H1 (cell line): ENCODE measurements around the gene TOMM7. TPM values are rescaled to one million over a fixed set of nuclear protein-coding genes. Genes with fewer than 3 reads are reported as not detected.

ENCODE experiments used
- ASH2L ChIP-seq: fragments of 200-600, 300-600 bp; sonication (generic); IDR thresholded peaks from one replicate; pipeline ENCODE4 v1.7.1; 2017; ENCODE audit warnings: low read length
- CBX5 ChIP-seq: fragments of 300-800, 300-1000 bp; sonication (generic); IDR thresholded peaks from 2 replicates; pipeline ENCODE4 v1.7.1; 2016; ENCODE audit warnings: antibody characterized with exemption, low read length, low read depth
- CHD2 ChIP-seq: IDR thresholded peaks from 2 replicates; pipeline ENCODE4 v1.6.1; 2012; ENCODE audit warnings: low read length, improper control_type of control experiment
- CREB1 ChIP-seq: IDR thresholded peaks from 2 replicates; pipeline ENCODE4 v1.6.1; 2012; ENCODE audit warnings: inconsistent platforms
- CTBP2 ChIP-seq: IDR thresholded peaks from 2 replicates; pipeline ENCODE4 v1.7.0; 2011; ENCODE audit warnings: borderline replicate concordance, mild to moderate bottlenecking, moderate library complexity, mixed read lengths, low read length; ENCODE audit not compliant: insufficient read depth, insufficient read length
- CTCF ChIP-seq, 3 experiments: IDR thresholded peaks; 1 replicate in 2 of 3; 2 replicates in 1 of 3; pipeline versions ENCODE4 v1.5.1 to v1.6.1; 2011; ENCODE audit warnings: low read length in 3 of 3, mild to moderate bottlenecking in 3 of 3, inconsistent platforms in 2 of 3, low read depth in 1 of 3, moderate library complexity in 1 of 3; ENCODE audit not compliant: insufficient read depth in 1 of 3; ENCODE audit errors: control extremely low read depth in 1 of 3
- EP300 ChIP-seq, 2 experiments: IDR thresholded peaks; 1 replicate in 1 of 2; 2 replicates in 1 of 2; pipeline ENCODE4 v1.6.1; 2011 to 2012; ENCODE audit warnings: low read depth in 2 of 2, low read length in 2 of 2, mild to moderate bottlenecking in 2 of 2, borderline replicate concordance in 1 of 2, inconsistent platforms in 1 of 2, moderate library complexity in 1 of 2
- EZH2 ChIP-seq: fragments of 200-600 bp; sonication (generic); IDR thresholded peaks from 2 replicates; pipeline ENCODE4 v1.7.1; 2012; ENCODE audit warnings: low read depth, mild to moderate bottlenecking, moderate library complexity, low read length, inconsistent platforms; ENCODE audit not compliant: severe bottlenecking
- JUN ChIP-seq: IDR thresholded peaks from 2 replicates; pipeline ENCODE4 v1.6.1; 2011; ENCODE audit warnings: low read depth, mild to moderate bottlenecking, improper control_type of control experiment, low read length
- JUND ChIP-seq: IDR thresholded peaks from 2 replicates; pipeline ENCODE4 v1.6.1; 2011; ENCODE audit warnings: mild to moderate bottlenecking, improper control_type of control experiment, low read length
- KDM1A ChIP-seq: fragments of 200-600, 300-600 bp; sonication (generic); IDR thresholded peaks from 2 replicates; pipeline ENCODE4 v1.7.1; 2016; ENCODE audit warnings: mild to moderate bottlenecking, low read length, borderline replicate concordance
- KDM5A ChIP-seq: fragments of 200-600 bp; IDR thresholded peaks from 2 replicates; pipeline ENCODE4 v1.7.1; 2012; ENCODE audit warnings: mild to moderate bottlenecking, low read length, inconsistent platforms, mixed read lengths
- MAFK ChIP-seq: IDR thresholded peaks from 2 replicates; pipeline ENCODE4 v1.6.1; 2012; ENCODE audit warnings: low read depth, mild to moderate bottlenecking, improper control_type of control experiment, low read length
- MAX ChIP-seq: IDR thresholded peaks from 2 replicates; pipeline ENCODE4 v1.6.1; 2012; ENCODE audit warnings: inconsistent platforms
- NANOG ChIP-seq: IDR thresholded peaks from 2 replicates; pipeline ENCODE4 v1.6.1; 2011; ENCODE audit warnings: low read length, low read depth, mild to moderate bottlenecking, inconsistent platforms; ENCODE audit not compliant: insufficient read depth, poor library complexity, severe bottlenecking
- RBBP5 ChIP-seq: IDR thresholded peaks from 2 replicates; pipeline ENCODE4 v1.7.1; 2012; ENCODE audit warnings: low read depth, mild to moderate bottlenecking, inconsistent platforms, low read length, moderate library complexity, borderline replicate concordance
- RFX5 ChIP-seq: IDR thresholded peaks from 2 replicates; pipeline ENCODE4 v1.6.1; 2011; ENCODE audit warnings: low read depth, low read length, improper control_type of control experiment, borderline replicate concordance
- SP1 ChIP-seq: IDR thresholded peaks from 2 replicates; pipeline ENCODE4 v1.6.1; 2011; ENCODE audit warnings: low read depth, low read length
- SP2 ChIP-seq: IDR thresholded peaks from 2 replicates; pipeline ENCODE4 v1.6.1; 2012; ENCODE audit warnings: mild to moderate bottlenecking, low read length, inconsistent platforms
- TAF7 ChIP-seq: optimal IDR thresholded peaks from 2 replicates; pipeline ENCODE3; 2011; ENCODE audit warnings: low read depth, mild to moderate bottlenecking, inconsistent platforms, low read length, moderate library complexity, borderline replicate concordance
- TCF12 ChIP-seq: IDR thresholded peaks from 2 replicates; pipeline ENCODE4 v1.6.1; 2011; ENCODE audit warnings: low read depth, mild to moderate bottlenecking, low read length
- ZNF274 ChIP-seq: IDR thresholded peaks from 2 replicates; pipeline ENCODE4 v1.7.0; 2012; ENCODE audit warnings: low read length, borderline replicate concordance; ENCODE audit errors: extremely low read depth
- polyA plus RNA-seq, 7 experiments: library from polyadenylated mRNA; depleted of rRNA in 3 of 7; stranded (reverse) in 5 of 7; unstranded in 2 of 7; fragments of >200 nt in 5 of 7; fragments of 200-250 nt in 2 of 7; gene quantifications; 1 replicate in 5 of 7; 2 replicates in 1 of 7; 4 replicates in 1 of 7; pipeline versions ENCODE4 v1.2.1 to v1.2.3, GENCODE V29; 2011 to 2013; ENCODE audit warnings: missing spikeins in 2 of 7, mixed read lengths in 2 of 7
- total RNA-seq: library from RNA; stranded (reverse); fragmentation: NEBNext Ultra II Directional; extraction: Animal tissue kit (Norgen Biotek cat#: 25700); gene quantifications from 2 replicates; pipeline ENCODE4 v1.2.1, GENCODE V29; 2021

The TOMM7 gene
- total and polyA plus RNA-seq, 2 of the 8 experiments (the other 6 are each of a cell fraction or from before 2014, with no cell fraction given): 389 to 508 TPM

GRCh38 chr7:22822486-22823141 is at the start of gene TOMM7 (continued):
- no peak for TF ChIP-seq ZNF274
- peak; percentile 62 for TF ChIP-seq ASH2L
- no peak for TF ChIP-seq RFX5
- no peak for TF ChIP-seq RBBP5
- no peak for TF ChIP-seq EZH2
- peak; percentile 76 for TF ChIP-seq TAF7
- peak in 2 of 3 experiments; percentile 46 to 50; a peak in 2 of 4 replicates for TF ChIP-seq CTCF (IDR thresholded peaks at IDR 0.05; ENCODE audit: control extremely low read depth in 1 of 3, insufficient read depth in 1 of 3, low read depth in 1 of 3, low read length in 3 of 3)
- no peak for TF ChIP-seq TCF12
- no peak for TF ChIP-seq CHD2
- no peak for TF ChIP-seq JUND
- no peak for TF ChIP-seq NANOG
- no peak for TF ChIP-seq EP300 (IDR thresholded peaks at IDR 0.05; ENCODE audit: borderline replicate concordance in 1 of 2, low read depth in 2 of 2, low read length in 2 of 2)
- TF ChIP-seq CREB1: peak; percentile 66; the same call in 1 of the 2 replicates
- TF ChIP-seq JUN: no peak
- peak; percentile 38 for TF ChIP-seq MAX
- no peak for TF ChIP-seq KDM5A
- TF ChIP-seq MAFK: no peak
- no peak for TF ChIP-seq CTBP2
- no peak for TF ChIP-seq KDM1A
- TF ChIP-seq SP2: no peak
- no peak for TF ChIP-seq CBX5
- TF ChIP-seq SP1: no peak; the same call in 1 of the 2 replicates
